Breast epithelium (tissue), 3 donors: Measurements from ENCODE around the gene PPP1R7.

Source experiments
- CTCF ChIP-seq, 3 donors: fragments of 450-650 bp; IDR thresholded peaks; one replicate each; pipeline ENCODE4 v1.5.1; 2016 to 2017; ENCODE audit warnings: antibody characterized with exemption in 3 of 3, mild to moderate bottlenecking in 3 of 3, moderate library complexity in 3 of 3
- POLR2AphosphoS5 ChIP-seq, 3 donors: sonication (generic); formaldehyde crosslinking; IDR thresholded peaks; one replicate each; pipeline ENCODE4 v1.6.1; 2017; ENCODE audit warnings: antibody characterized with exemption in 3 of 3

DNA sequence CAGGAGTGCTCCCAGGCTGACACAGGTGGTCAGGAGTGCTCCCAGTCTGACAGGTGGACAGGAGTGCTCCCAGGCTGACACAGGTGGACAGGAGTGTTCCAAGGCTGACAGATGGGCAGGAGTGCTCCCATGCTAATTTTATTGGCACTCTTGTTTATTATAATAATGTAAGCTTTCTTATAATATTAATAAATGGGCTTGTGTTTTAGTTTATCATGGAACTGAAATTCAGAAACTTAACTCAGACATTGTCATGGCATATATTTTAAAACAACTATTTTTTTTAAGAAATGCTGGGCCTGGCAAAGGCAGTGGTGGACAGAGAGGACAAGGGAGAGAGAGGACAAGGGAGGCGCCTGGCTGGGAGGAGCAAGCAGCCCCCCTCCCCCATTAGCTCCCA, 56.9 kb downstream of the PPP1R7 start:
- TF ChIP-seq CTCF (IDR thresholded peaks at IDR 0.05) (no peak), POLR2AphosphoS5 (IDR thresholded peaks at IDR 0.05) (no peak)
